A549 (cell line): ENCODE measurements around the gene CNTNAP2. TPM values are rescaled to one million over a fixed set of nuclear protein-coding genes. Genes with fewer than 3 reads are reported as not detected.

ENCODE experiments used
- ATAC-seq, 2 experiments: fragments of 200-7000 bp in 1 of 2; fragments of >200 bp in 1 of 2; cut with Nextera tagmentation in 1 of 2; cut with Tn5 transposase in 1 of 2; 3 replicates each; pipeline versions ENCODE4 v1.8.0 to v1.9.1; 2018 to 2020; ENCODE audit warnings: mild to moderate bottlenecking in 1 of 2, moderate library complexity in 1 of 2
- CTCF ChIA-PET: fragments of 300-600 bp; sonication (Branson Sonifier 250); formaldehyde crosslinking; extraction: SDS; loops from one replicate; lab custom pipeline; 2021; ENCODE audit warnings: antibody characterized with exemption, inconsistent platforms; lab: Yijun Ruan, JAX
- POLR2A ChIA-PET: fragments of 350-600 bp; formaldehyde crosslinking; extraction: SDS; loops from one replicate; lab custom pipeline; 2021; ENCODE audit warnings: antibody characterized with exemption, inconsistent platforms; lab: Yijun Ruan, JAX
- DNase-seq, 2 experiments: peaks; one replicate each; pipeline versions ENCODE4 v3.0.0 to v3.0.0-alpha.2; 2011 to 2016; ENCODE audit warnings: low read depth in 1 of 2, low spot score in 1 of 2
- FAIRE-seq: peaks from 2 replicates; lab custom pipeline; 2011; peaks lifted over from hg19 to GRCh38; lab: Jason Lieb, UNC
- H3K27ac ChIP-seq, 2 experiments: fragments of >200 bp; sonication (Bioruptor Twin); formaldehyde crosslinking; 3 replicates each; pipeline ENCODE4 v1.5.1; 2016 to 2017
- H3K4me1 ChIP-seq: fragments of >200 bp; sonication (Bioruptor Twin); formaldehyde crosslinking; 3 replicates; pipeline ENCODE4 v1.6.1; 2016
- H3K4me2 ChIP-seq: fragments of >200 bp; sonication (Bioruptor Twin); formaldehyde crosslinking; 3 replicates; pipeline ENCODE4 v1.6.1; 2016
- H3K4me3 ChIP-seq: fragments of >200 bp; sonication (Bioruptor Twin); formaldehyde crosslinking; 3 replicates; pipeline ENCODE4 v1.5.1; 2016
- H3K9me3 ChIP-seq: fragments of >200 bp; sonication (Bioruptor Twin); formaldehyde crosslinking; 3 replicates; pipeline ENCODE4 v1.6.1; 2016
- BHLHE40 ChIP-seq: IDR thresholded peaks from 2 replicates; pipeline ENCODE4 v1.6.1; 2012; ENCODE audit warnings: low read depth, low read length, inconsistent platforms
- CBX8 ChIP-seq: fragments of 200-600 bp; sonication (generic); IDR thresholded peaks from 2 replicates; pipeline ENCODE4 v1.6.1; 2016
- CHD2 ChIP-seq: fragments of 150-350 bp; IDR thresholded peaks from 2 replicates; pipeline ENCODE4 v1.6.1; 2014; ENCODE audit warnings: low read length; ENCODE audit not compliant: partially characterized antibody
- CHD4 ChIP-seq: fragments of 200-600 bp; sonication (generic); IDR thresholded peaks from 2 replicates; pipeline ENCODE4 v1.6.1; 2016; ENCODE audit warnings: antibody characterized with exemption, mild to moderate bottlenecking, borderline replicate concordance
- E2F6 ChIP-seq: IDR thresholded peaks from 2 replicates; pipeline ENCODE4 v1.6.1; 2012; ENCODE audit warnings: low read depth, borderline replicate concordance
- EHF ChIP-seq: fragments of 250-450 bp; sonication (Bioruptor Pico); IDR thresholded peaks from 2 replicates; pipeline ENCODE4 v1.5.0; 2020; ENCODE audit warnings: mild to moderate bottlenecking
- EHMT2 ChIP-seq: fragments of 200-600 bp; sonication (generic); IDR thresholded peaks from 2 replicates; pipeline ENCODE4 v1.6.1; 2016; ENCODE audit warnings: antibody characterized with exemption, low read depth, mild to moderate bottlenecking, moderate library complexity
- ELK1 ChIP-seq: fragments of 150-350 bp; IDR thresholded peaks from 2 replicates; pipeline ENCODE4 v1.6.1; 2014; ENCODE audit warnings: low read depth, mild to moderate bottlenecking, low read length
- FOSL2 ChIP-seq, 2 experiments: fragments of 450-650 bp in 1 of 2; fragments of >200 bp in 1 of 2; sonication (Bioruptor Twin) in 1 of 2; formaldehyde crosslinking; IDR thresholded peaks; 2 replicates each; pipeline versions ENCODE4 v1.5.0 to v1.6.1; 2016 to 2020; ENCODE audit warnings: mild to moderate bottlenecking in 1 of 2, moderate library complexity in 1 of 2
- GATA3 ChIP-seq: IDR thresholded peaks from 2 replicates; pipeline ENCODE4 v1.6.1; 2012; ENCODE audit warnings: borderline replicate concordance
- HES2 ChIP-seq: fragments of >200 bp; sonication (Bioruptor Twin); formaldehyde crosslinking; IDR thresholded peaks from 2 replicates; pipeline ENCODE4 v1.6.1; 2016
- HOXA7 ChIP-seq: fragments of 250-450 bp; sonication (Bioruptor Pico); IDR thresholded peaks from 2 replicates; pipeline ENCODE4 v1.5.0; 2020; ENCODE audit warnings: mild to moderate bottlenecking, moderate library complexity
- HOXB13 ChIP-seq: fragments of 250-450 bp; sonication (Bioruptor Pico); IDR thresholded peaks from 2 replicates; pipeline ENCODE4 v1.5.0; 2020; ENCODE audit warnings: low read depth, mild to moderate bottlenecking, moderate library complexity
- JUNB ChIP-seq: fragments of >200 bp; sonication (Bioruptor Twin); formaldehyde crosslinking; IDR thresholded peaks from 2 replicates; pipeline ENCODE4 v1.6.1; 2016
- KDM1A ChIP-seq: fragments of 200-600 bp; sonication (generic); IDR thresholded peaks from 2 replicates; pipeline ENCODE4 v1.6.1; 2016; ENCODE audit warnings: low read depth, mild to moderate bottlenecking
- MAFK ChIP-seq: fragments of 450-650 bp; IDR thresholded peaks from 2 replicates; pipeline ENCODE4 v1.6.1; 2014; ENCODE audit not compliant: partially characterized antibody
- MYC ChIP-seq: IDR thresholded peaks from 2 replicates; pipeline ENCODE4 v1.6.1; 2012; ENCODE audit warnings: mild to moderate bottlenecking, inconsistent platforms, low read length, improper control_type of control experiment, borderline replicate concordance
- NPAS2 ChIP-seq: fragments of 250-450 bp; sonication (Bioruptor Pico); IDR thresholded peaks from 2 replicates; pipeline ENCODE4 v1.8.0; 2022; ENCODE audit warnings: mild to moderate bottlenecking, moderate library complexity, borderline replicate concordance
- PHF8 ChIP-seq: fragments of 200-600 bp; sonication (generic); IDR thresholded peaks from 2 replicates; pipeline ENCODE4 v1.6.1; 2016; ENCODE audit warnings: low read depth, mild to moderate bottlenecking, antibody characterized with exemption, moderate library complexity, borderline replicate concordance
- POLR2A ChIP-seq: IDR thresholded peaks from 2 replicates; pipeline ENCODE4 v1.6.1; 2012; ENCODE audit warnings: mild to moderate bottlenecking, low read length
- POLR2AphosphoS2 ChIP-seq: conservative IDR thresholded peaks from 2 replicates; pipeline ENCODE4 v1.6.1; 2012; ENCODE audit warnings: low read length, improper control_type of control experiment, inconsistent platforms
- RCOR1 ChIP-seq: fragments of 150-350 bp; IDR thresholded peaks from 2 replicates; pipeline ENCODE4 v1.6.1; 2014; ENCODE audit warnings: antibody characterized with exemption, low read length, low read depth
- REST ChIP-seq: fragments of 200-600 bp; sonication (generic); IDR thresholded peaks from 2 replicates; pipeline ENCODE4 v1.6.1; 2016; ENCODE audit warnings: antibody characterized with exemption, mild to moderate bottlenecking, moderate library complexity
- RNF2 ChIP-seq: fragments of 200-600 bp; sonication (generic); IDR thresholded peaks from 2 replicates; pipeline ENCODE4 v1.6.1; 2016; ENCODE audit warnings: low read depth, mild to moderate bottlenecking, antibody characterized with exemption, moderate library complexity, borderline replicate concordance
- SREBF2 ChIP-seq: fragments of 450-650 bp; IDR thresholded peaks from 2 replicates; pipeline ENCODE4 v1.6.1; 2014; ENCODE audit warnings: mild to moderate bottlenecking, moderate library complexity
- ZFP36 ChIP-seq: fragments of 450-650 bp; IDR thresholded peaks from 2 replicates; pipeline ENCODE4 v1.6.1; 2014; ENCODE audit warnings: borderline replicate concordance; ENCODE audit not compliant: partially characterized antibody
- WGBS: methylation state at CpG from one replicate; pipeline ENCODE4 v1.1.6; 2017; ENCODE audit errors: missing lambda C conversion rate; 5-methylcytosine and 5-hydroxymethylcytosine counted together
- polyA plus RNA-seq, 4 experiments: library from polyadenylated mRNA; depleted of rRNA in 3 of 4; stranded (reverse); fragments of >200 nt; fragmentation: RNase III in 1 of 4; extraction: RNeasy Plus Mini Kit Qiagen cat#74134 plus additional on column Dnase treatment in 1 of 4; gene quantifications; 2 replicates in 3 of 4; 3 replicates in 1 of 4; pipeline ENCODE4 v1.2.3, GENCODE V29; 2011 to 2017

Gene CNTNAP2
- polyA plus RNA-seq, 2 of the 4 experiments (the other 2 are of a cell fraction), result 0.05 to 0.13 TPM

- H3K4me2 ChIP-seq, result no peak overlapping the region
- no peak overlapping the region for H3K27ac ChIP-seq
- H3K4me1 ChIP-seq, result no peaks in the 10 kb centered on the region
- no peak overlapping the region for H3K4me3 ChIP-seq
- ATAC-seq (no peak), DNase-seq (no peak), FAIRE-seq (no peak)
- WGBS, result 21% methylated on average over 5 of the region's 5 CpGs
- CTCF ChIA-PET, result no interaction called here
- TF ChIP-seq RCOR1 (no peak), NPAS2 (no peak), EHF (CRISPR knock-in tag) (no peak), SREBF2 (no peak), HES2 (no peak), HOXA7 (CRISPR knock-in tag) (no peak), CBX8 (no peak), KDM1A (no peak), PHF8 (no peak), POLR2A (no peak), CHD2 (no peak), ELK1 (no peak)
- H3K9me3 ChIP-seq, result no peaks in the 10 kb centered on the region
- POLR2A ChIA-PET, result no interaction called here
These were observed 544.2 kb downstream of the CNTNAP2 start for GRCh38 chr7:146660839-146661238.

- POLR2A ChIA-PET, result no interaction called here
- ATAC-seq, result no peak
- Histone ChIP-seq H3K4me3 (no peak overlapping the region), H3K4me2 (no peak overlapping the region), H3K9me3 (no peaks in the 10 kb centered on the region), H3K27ac (no peak overlapping the region), H3K4me1 (no peaks in the 10 kb centered on the region)
- DNase-seq, result no peak
- TF ChIP-seq E2F6 (no peak), RNF2 (no peak), HOXB13 (CRISPR knock-in tag) (no peak), KDM1A (no peak), HOXA7 (CRISPR knock-in tag) (no peak), PHF8 (no peak), REST (no peak), GATA3 (no peak), BHLHE40 (no peak), RCOR1 (no peak)
- no peak for FAIRE-seq
- CTCF ChIA-PET, result no interaction called here
These were observed 544.8 kb downstream of the CNTNAP2 start for GRCh38 chr7:146661435-146661834.

GRCh38 chr7:146661929-146662328, 545.3 kb downstream of the CNTNAP2 start:
- H3K4me2 ChIP-seq, result no peak overlapping the region
- FAIRE-seq, result no peak
- ChIA-PET CTCF (no interaction called here), POLR2A (no interaction called here)
- 27% methylated on average over 12 of the region's 12 CpGs for WGBS
- ATAC-seq, result no peak
- H3K9me3 ChIP-seq, result no peaks in the 10 kb centered on the region
- no peak overlapping the region for H3K4me3 ChIP-seq
- DNase-seq, result no peak
- H3K4me1 ChIP-seq, result no peaks in the 10 kb centered on the region
- H3K27ac ChIP-seq, result no peak overlapping the region
- TF ChIP-seq KDM1A (no peak), GATA3 (no peak), JUNB (no peak), EHMT2 (no peak), NPAS2 (no peak), MAFK (no peak), POLR2AphosphoS2 (no peak), ZFP36 (no peak), MYC (no peak), FOSL2 (IDR thresholded peaks at IDR 0.05) (no peak), FOSL2 (CRISPR knock-in tag; IDR thresholded peaks at IDR 0.05) (no peak), CHD4 (no peak), SREBF2 (no peak), BHLHE40 (no peak)
